NCI-H2227 treated with DMSO at 0.1 percent for 48 hours (cell line): ENCODE data around the gene NEU1.

ENCODE experiments used
- DNase-seq: peaks from one replicate; lab custom pipeline; 2025; lab: John Stamatoyannopoulos, UW

NEU1 gene

DNA sequence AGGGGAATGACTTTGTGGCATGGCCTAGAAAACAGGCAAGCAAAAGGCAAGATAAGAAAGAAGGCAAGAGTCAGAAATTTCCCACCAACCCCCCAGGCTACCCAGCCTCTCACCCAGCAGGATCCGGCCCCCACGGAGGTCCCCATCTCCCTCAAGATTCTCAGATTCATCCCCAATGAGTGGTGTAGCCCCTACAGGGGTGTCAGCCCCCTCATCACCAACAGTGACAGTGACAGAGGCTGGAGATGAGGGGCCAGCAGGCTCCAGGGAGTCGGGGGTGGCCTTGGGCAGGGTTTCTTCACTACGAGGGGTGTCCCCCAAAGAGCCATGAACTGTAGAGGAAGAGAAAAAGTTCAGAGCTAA lies 33.9 kb upstream of the NEU1 start:
- no peak for DNase-seq

GRCh38 chr6:31892821-31893220 lies 30.2 kb upstream of the NEU1 start:
- no peak for DNase-seq

DNA sequence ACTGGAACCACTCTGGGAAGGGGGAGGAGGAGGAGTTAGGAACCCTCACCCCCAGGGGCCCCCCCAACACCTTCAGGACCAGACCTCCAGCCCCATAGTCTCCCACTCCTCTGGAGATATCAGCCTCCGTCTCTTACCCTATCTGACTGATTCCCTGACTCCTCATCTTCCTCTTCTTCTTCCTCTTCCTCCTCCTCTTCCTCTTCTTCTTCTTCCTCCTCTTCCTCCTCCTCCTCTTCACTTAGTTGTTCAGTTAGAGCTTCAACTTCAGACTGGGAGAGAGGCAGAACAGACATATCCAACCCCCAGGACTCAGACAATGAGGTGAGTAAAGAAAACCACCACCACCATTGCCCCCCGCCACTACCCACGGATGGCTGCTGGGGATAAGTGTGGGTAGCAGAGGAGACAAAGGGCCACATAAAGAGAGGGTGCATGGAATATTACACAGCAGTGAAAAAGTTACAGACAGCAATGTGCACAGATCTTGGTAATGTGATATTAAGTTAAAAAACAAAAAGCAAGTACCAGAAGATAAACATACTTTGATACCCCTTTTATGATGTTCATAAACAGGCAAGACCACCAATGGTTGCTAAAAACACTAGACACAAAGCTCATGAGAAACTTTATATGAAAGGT lies 26.8 kb upstream of the NEU1 start:
- DNase-seq: no peak

DNA sequence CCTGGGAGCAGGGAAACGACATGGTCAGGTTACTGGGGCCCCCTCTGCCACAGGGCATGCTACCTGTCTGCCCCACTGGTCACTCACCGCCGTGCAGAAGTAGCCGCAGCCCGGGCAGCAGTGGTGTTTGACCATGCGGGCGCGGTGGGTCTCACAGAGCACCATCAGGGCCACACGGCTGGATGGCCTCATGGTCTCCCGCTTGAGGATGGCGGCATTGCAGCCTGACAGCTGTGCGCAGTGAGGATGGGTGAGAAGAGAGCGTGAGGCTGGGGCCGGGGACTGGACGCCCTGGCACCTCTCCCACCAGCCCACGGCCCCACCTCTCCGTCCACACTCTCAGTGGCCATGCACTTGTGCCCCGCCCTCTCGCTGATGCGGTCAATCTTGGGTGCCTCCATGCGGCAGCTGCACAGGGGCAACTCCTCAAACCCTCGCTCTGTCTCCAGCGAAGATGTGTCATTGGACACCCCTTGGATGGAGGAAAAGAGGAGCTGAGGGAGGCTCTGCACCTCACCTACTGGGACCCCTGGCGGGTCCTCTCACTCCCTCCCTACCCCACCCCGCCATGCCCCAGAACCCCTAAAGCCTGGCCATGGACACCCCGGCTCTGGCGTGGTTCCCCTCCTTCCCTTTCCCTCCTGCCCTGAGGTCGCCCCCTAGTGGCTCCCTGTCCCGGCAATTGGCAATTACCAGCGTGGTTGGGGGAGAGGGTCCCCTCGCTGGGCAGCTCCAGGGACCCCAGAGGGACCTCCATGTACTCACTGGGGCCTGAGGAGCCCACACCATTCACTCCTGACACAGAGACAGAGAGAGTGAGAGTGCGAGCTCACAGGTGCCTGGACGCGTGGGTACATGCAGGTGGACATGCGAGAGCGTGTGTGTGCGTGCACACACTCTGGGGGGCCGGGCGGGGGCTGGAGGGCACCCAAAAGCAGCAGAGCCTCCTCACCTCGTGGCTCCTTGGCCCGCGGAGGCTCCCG lies 25.9 kb upstream of the NEU1 start:
- DNase-seq: no peak

DNA sequence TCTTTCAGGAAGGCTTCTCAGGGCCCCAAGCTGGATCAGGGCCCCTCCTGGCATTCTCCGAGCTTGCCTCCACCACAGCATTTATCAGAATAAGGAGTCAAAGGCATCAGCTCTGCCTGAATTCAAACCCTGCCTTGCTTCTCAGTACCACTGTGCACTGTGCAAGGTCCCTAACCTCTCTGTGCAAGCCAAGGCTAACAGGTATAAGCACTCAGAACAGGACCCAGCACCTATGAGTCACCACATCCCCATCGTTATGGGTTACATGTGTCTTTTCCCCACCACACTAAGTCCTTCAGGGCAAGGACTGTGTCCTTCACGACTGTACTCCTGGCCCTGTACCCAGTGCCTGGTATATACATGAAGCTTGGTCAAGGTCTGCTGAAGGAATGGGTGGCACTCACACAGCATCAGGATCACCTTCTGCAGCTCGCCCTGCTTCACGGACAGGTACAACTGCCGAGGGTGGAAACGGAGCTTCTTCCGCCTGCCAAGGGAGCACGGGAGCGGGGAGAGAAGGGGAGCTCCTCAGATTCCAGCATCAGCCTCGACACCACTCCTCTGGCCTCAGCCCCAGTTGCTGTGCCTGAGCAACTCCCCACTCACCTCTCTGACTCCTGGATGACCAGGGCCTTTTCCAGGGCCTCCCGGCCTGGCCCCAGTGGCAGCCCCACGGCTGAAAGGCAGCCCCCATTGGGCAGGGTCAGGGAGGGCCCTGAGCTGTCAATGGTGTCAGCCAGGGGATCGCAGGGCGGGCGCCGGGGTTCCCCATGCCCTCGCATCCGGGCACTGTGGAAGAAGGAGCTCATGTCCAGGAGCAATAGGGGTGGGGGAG lies 24.8 kb upstream of the NEU1 start:
- DNase-seq: no peak

GRCh38 chr6:31886541-31886991 lies 23.9 kb upstream of the NEU1 start:
- DNase-seq: no peak

- DNase-seq: no peak
These were observed 22.0 kb upstream of the NEU1 start for GRCh38 chr6:31884528-31885035.

- no peak for DNase-seq
These were observed 21.1 kb upstream of the NEU1 start for GRCh38 chr6:31883676-31884075.

DNA sequence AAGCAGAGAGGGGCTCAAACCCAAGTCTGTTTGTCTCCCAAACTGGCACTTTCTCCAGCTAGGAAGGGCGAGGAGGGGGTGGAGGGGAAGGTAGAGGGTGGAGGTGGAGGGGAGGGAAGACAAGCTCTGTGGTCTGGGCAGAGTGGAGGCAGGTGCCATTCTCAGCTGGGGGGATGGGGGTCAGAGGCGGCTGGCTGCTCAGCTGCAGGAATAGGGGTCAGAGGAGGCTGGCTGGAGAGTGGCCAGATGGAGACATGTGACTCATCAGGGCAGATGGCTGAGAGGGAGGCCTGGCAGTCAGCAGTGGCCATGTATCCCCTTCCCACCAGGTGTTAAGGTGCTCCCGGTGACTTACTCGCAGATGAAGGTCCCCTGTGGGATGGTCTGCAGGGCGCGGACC lies 19.7 kb upstream of the NEU1 start:
- DNase-seq: no peak

- no peak for DNase-seq
These were observed 18.7 kb upstream of the NEU1 start for GRCh38 chr6:31881136-31881859.

DNA sequence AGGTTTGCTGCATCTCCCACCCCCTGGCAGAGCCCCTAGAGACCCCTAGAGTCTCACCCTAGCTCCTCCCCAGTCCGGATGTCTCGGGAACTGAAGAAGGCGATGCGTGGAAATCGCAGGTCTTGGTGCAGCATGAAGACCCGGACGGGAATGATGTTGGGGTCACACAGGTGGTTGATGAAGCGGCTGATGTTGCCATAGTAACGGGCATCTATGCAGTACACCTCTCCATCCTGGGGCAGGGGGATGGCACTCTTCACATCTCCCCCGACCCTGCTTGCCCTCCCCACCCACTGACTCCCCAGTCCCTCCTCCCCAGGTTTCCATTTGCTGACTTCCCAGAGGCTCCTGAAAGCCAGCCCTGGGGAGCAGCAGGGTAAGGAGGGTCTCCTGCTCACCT lies 18.0 kb upstream of the NEU1 start:
- no peak for DNase-seq

DNA sequence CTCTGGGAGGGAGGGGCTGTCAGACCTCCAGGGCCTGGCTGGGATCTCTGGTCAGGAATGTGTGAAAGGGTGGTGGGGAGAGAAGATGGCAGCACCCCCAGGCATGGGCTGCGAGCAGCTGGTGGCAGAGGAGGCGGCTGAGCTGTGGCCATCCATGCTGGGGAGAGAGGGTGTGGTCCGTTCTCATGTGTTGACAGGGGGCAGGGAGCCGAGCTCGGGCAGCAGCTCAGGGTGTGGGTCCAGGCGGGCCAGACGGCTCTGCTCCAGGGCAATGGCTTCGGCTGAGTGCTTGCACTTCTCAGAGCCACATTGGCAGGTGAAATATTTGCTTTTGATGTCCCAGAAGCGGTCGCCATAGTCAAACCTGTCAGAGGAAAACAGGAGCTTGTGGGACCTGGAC lies 17.3 kb upstream of the NEU1 start:
- DNase-seq: no peak

GRCh38 chr6:31879143-31879542 lies 16.5 kb upstream of the NEU1 start:
- no peak for DNase-seq

DNA sequence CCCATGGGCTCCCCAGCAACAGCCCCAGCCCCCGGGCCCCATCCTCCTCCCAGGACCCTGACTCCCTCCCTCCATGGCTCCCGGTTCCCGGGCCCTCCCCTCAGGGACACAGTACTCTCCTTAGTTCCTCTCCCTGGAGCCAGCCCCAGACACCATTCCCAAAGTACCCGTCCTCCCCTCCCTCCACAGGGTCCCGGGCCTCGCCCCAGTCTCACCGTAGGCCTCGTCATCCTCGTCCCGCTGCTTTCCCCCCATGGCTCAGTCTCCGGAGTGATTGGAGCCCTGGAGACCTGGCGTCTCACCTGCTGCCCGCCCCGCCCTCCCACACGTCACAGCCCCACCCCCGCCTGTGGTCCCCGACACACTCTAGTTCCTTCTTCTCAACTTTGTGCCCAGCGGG lies 16.1 kb upstream of the NEU1 start, which contains the start of gene SLC44A4:
SLC44A4 (minus strand) TSS at position 272 of the 400 bp plus-strand sequence; CDS start at position 255, 17 bp downstream.
- no peak for DNase-seq

DNA sequence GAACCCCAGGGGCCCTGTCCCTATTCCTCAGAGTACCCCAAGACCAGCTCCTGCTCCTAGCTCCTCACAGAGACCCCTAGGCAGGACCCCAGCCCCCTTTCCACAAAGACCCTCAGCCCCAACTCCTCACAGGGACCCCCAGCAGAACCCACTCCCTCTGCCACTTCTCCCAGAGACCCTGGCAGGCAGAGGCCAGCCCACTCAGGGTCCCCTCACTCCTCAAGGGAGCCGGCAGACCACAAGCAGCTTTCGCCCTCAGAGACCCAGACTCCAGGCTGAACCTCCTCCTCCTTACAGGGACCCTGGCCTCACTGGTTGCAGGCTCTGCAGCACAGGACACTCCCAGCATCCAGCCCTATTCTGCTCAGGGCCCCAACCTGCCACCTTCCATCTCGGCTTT lies 15.6 kb upstream of the NEU1 start:
- no peak for DNase-seq

GRCh38 chr6:31877651-31878161 lies 15.1 kb upstream of the NEU1 start:
- DNase-seq: no peak

DNA sequence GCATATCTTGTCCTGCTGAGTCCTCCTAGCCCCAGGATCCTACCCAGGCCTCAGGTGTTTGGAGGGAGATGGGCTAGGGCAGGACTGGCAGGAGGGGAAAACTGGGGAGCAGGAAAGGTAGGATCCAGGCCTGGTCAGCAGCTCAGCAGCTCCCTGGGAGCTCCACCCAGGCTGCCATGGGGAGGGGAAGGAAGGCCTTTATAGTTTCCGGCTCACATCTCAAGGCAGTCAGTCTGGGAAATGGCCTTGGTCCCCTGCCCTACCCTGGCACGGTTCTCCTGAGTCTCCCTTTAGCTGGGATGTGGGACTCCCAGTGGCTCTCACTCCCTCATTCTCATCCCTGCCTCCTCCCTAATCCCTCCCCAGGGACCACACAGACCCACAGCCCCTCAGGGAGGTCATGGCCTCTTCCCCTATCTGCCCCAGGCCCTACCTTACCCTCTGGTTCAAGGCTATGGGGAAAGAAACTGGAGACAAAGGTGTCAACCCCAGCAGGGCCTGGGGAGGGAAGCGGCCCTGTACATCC lies 14.6 kb upstream of the NEU1 start:
- DNase-seq: no peak

DNA sequence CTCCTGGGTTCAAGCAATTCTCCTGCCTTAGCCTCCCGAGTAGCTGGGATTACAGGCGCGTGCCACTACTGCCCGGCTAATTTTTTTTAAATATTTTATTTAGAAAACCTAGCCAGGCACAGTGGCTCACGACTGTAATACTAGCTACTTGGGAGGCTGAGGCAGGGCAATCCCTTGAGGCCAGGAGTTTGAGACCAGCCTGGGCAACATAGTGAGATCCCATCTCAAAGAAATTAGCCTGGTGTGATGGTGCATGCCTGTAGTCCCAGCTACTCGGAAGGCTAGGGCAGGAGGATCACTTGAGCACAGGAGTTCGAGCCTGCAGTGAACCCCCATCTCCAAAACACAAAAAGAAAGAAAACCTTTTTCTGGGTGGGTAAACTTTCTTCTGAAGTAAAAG lies 13.7 kb upstream of the NEU1 start:
- DNase-seq: no peak

DNA sequence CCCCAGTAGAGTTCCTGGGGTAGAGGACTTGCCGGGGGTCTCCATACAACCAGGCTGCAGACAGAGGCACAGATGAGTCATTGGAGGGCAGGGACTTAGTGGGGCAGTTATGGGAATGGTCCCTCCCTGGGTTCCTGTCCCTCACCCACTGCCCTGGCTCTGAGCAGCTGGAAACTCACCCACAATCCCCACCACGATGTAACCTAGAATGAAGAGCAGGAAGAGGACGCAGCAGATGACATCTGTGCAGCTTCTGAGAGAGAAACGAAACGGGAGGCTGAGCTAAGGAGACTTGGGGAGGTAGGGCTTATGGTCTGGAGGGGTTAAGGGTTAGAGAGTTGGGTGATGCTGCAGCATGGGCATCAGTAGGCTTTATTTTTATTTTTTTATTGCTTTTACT lies 13.3 kb upstream of the NEU1 start:
- DNase-seq: no peak

GRCh38 chr6:31874836-31875572 lies 12.4 kb upstream of the NEU1 start:
- no peak for DNase-seq
